HG03039 (cell line): Measurements from ENCODE around the gene PLEKHB2.
A peak's percentile ranks its signal among the peaks of the same experiment; 100 is the strongest.
"Not testable (repeated sequence)": the region's sequence is repeated elsewhere in the genome, so short reads cannot be mapped to it uniquely, and the experiment has no call there.

Experiments
- ATAC-seq: cut with Tn5 transposase; IDR thresholded peaks from one replicate; pipeline ENCODE4 v1.9.1; 2021; ENCODE audit warnings: mild to moderate bottlenecking, moderate library complexity; ENCODE audit not compliant: unreplicated experiment

The PLEKHB2 gene, protein sequence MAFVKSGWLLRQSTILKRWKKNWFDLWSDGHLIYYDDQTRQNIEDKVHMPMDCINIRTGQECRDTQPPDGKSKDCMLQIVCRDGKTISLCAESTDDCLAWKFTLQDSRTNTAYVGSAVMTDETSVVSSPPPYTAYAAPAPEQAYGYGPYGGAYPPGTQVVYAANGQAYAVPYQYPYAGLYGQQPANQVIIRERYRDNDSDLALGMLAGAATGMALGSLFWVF

GRCh38 chr2:131105156-131105949 is at the start of gene PLEKHB2:
Gene PLEKHB2 (plus strand): TSS chr2:131105336. CDS start chr2:131120942, 15,606 bp downstream.
- ATAC-seq = peak; percentile 76

- no peak for ATAC-seq
Observed at GRCh38 chr2:131056204-131056931, 48.8 kb upstream of the PLEKHB2 start.

GRCh38 chr2:131056932-131057287 is 48.2 kb upstream of the PLEKHB2 start:
- ATAC-seq = no peak

DNA sequence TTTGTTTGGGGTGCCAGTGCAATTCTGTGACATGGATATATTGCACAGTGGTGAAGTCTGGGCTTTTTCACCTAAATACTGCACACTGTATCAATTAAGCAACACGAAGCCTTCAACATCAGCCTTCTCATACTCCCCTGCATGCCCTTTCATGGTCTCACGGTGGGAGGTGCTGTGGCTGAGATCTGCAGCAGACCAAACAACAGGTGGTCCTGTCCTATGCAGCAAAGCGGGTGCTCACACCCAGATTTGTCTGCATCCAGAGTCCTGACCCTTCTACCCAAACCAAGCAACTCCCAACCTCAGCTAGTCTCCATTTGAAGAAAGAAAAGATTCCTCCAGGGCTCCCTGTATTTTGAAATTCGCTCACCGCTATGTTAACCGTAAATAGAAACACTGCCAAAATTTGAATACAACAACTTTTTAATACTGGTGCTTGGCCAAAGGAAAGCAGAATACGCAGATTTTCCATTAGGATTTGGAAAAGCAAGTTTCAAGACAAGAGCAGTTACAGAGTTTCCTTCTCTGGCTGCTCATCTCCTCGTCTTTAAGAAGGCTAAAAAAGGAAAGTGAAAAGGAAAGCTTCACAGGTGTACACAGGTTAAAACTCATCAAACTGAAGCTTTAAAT is 46.8 kb upstream of the PLEKHB2 start:
- ATAC-seq = no peak

- no peak for ATAC-seq
Observed at GRCh38 chr2:131058920-131059319, 46.2 kb upstream of the PLEKHB2 start.

DNA sequence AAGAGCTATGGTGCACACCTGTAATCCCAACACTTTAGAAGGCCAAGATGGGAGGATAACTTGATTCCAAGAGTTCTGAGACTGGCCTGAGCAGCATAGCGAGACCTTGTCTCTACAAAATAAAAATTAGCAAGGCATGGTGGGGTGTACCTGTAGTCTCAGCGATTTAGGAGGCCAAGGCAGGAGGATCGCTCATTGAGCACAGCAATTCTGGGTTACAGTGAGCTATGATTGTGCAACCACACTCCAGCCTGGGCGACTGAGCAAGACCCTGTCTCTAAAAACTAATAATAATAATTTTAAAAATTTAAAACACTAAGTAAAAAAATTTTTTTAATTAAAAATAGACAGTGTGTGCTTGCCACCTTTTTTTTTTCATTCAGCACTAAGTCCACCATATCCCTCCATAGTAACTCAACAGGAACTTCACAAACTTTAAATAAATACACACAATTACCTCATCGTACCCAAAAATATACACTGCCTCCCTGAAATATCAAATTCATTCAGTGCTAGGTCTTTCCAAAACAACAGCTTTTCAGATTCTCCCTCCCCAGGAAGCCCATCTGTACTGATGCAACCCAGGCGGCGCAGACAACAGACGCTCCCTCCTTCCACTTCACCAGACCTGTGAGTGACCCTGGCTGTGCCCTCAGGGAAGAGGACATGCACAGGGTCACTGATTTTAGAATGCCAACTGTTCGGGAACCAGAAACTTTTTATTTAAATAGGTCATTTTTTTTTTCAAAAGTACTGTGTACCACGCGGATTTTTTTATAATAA is 41.4 kb upstream of the PLEKHB2 start:
- ATAC-seq = no peak

- ATAC-seq = no peak
Observed at GRCh38 chr2:131064589-131065512, 40.3 kb upstream of the PLEKHB2 start.

GRCh38 chr2:131067465-131068125 is 37.5 kb upstream of the PLEKHB2 start:
- no peak for ATAC-seq

GRCh38 chr2:131068172-131068571 is 37.0 kb upstream of the PLEKHB2 start:
- not testable (repeated sequence) for ATAC-seq

DNA sequence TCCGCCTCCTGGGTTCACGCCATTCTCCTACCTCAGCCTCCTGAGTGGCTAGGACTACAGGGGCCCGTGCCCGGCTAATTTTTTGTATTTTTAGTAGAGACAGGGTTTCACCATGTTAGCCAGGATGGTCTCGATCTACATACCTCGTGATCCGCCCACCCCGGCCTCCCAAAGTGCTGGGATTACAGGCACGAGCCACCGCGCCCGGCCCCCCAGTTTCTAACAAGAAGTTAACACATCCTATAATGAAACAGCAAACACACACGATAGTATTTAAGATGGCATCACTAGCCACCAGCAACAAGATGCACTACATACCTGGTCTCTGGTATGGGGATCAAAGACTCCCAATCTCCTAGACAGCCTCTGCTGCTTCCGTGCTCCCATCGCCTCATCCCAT is 29.6 kb upstream of the PLEKHB2 start:
- not testable (repeated sequence) for ATAC-seq

- ATAC-seq = no peak
Observed at GRCh38 chr2:131076707-131077106, 28.4 kb upstream of the PLEKHB2 start.

DNA sequence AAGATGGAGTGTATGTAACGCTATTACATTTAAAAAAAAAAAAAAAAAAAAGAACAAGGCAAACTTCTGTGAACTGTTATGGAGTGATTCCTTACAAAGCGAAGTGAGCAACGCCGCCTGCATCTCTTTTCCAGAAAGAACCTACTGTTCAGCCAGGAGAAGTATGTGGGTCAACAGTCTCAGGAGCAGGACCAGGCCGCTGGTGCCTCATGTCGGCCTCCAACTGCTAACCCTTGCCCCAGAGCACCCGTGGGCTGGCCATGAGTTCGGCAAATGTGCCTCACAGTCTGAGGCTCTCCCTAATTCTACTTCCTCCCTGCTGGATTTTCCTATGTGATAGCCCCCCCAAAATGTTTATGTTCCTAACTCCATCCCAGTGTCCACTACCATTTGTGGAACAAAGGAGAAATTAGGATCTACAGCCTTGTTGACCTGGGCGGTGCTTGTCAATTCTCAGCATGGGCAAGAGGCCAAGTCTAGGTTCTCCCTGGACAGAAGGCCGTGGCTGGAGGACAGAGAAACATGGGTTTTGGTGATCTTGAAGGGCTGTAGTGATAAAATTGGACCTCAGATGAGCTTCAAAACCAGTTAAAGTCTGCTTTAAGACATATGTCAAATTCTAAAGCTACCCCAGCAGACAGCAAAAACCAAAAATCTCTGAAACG is 27.8 kb upstream of the PLEKHB2 start:
- ATAC-seq = no peak

GRCh38 chr2:131077966-131078365 is 27.2 kb upstream of the PLEKHB2 start:
- no peak for ATAC-seq

GRCh38 chr2:131079931-131080330 is 25.2 kb upstream of the PLEKHB2 start:
- ATAC-seq = not testable (repeated sequence)

DNA sequence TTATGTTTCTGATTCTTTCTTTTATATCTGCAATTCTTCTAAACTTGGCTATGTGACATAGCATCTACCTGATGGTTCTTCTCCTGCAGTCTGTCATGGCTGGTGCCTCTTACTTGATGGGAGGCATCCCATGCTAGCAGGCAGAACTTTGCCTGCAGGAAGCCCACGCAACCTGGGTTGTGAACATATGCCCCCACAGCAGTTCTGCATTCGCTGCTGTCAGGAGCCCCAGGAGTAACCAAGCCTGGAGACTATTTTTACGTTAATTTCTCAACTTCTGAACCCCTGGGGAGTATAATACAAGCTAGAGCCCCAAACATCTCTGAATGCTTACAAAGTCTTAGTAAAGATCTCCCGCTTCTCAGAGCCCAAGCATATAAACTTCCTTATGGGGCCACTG is 23.9 kb upstream of the PLEKHB2 start:
- no peak for ATAC-seq

GRCh38 chr2:131085646-131086045 is 19.5 kb upstream of the PLEKHB2 start:
- ATAC-seq = no peak

- ATAC-seq = no peak
Observed at GRCh38 chr2:131092458-131093005, 12.6 kb upstream of the PLEKHB2 start.
